Right lobe of liver (tissue), 4 donors: ENCODE results near the gene IFI27L1.

Source experiments
- POLR2A ChIP-seq: fragments of 450-650 bp; IDR thresholded peaks from one replicate; pipeline ENCODE4 v1.6.1; 2017; ENCODE audit warnings: antibody characterized with exemption, mild to moderate bottlenecking
- TF ChIP-seq, protein P1 (sequence below), 4 donors: fragments of 200-600 bp in 3 of 4; fragments of 450-650 bp in 1 of 4; IDR thresholded peaks; one replicate each; pipeline versions ENCODE4 v1.5.1 to v1.8.0; 2016 to 2022; ENCODE audit warnings: antibody characterized with exemption in 4 of 4, mild to moderate bottlenecking in 2 of 4
- donor health status: DM: no; HTN: no; CAD: no.
- donor health status: DM: no; HTN: no; CAD: no.
- donor health status: DM: no; HTN: yes; CAD: no.

DNA sequence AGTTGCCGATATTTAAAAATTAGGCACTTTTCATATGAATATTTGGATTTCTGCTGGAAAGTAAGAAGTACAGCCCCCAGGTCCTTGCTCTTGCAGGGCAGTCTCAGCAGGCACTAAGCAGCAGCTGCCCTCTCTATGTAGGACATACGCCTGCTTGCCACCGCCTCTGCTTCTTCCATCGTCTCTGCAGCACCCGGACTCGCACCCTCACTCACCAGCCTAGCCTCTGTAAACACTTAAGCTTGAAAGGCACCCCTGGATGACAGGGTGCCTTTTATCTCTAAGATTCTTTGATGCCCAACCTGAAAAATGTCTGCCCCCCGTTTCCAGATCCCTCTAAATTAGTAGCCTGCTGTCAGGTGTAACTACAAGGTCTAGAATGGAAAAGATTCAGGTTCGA lies 36.0 kb upstream of the IFI27L1 start:
- TF ChIP-seq POLR2A: no peak
- TF ChIP-seq, protein P1, sequence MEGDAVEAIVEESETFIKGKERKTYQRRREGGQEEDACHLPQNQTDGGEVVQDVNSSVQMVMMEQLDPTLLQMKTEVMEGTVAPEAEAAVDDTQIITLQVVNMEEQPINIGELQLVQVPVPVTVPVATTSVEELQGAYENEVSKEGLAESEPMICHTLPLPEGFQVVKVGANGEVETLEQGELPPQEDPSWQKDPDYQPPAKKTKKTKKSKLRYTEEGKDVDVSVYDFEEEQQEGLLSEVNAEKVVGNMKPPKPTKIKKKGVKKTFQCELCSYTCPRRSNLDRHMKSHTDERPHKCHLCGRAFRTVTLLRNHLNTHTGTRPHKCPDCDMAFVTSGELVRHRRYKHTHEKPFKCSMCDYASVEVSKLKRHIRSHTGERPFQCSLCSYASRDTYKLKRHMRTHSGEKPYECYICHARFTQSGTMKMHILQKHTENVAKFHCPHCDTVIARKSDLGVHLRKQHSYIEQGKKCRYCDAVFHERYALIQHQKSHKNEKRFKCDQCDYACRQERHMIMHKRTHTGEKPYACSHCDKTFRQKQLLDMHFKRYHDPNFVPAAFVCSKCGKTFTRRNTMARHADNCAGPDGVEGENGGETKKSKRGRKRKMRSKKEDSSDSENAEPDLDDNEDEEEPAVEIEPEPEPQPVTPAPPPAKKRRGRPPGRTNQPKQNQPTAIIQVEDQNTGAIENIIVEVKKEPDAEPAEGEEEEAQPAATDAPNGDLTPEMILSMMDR (IDR thresholded peaks at IDR 0.05): no peak
